Stimulated activated CD8-positive, alpha-beta memory T cell treated with anti-CD3 and anti-CD28 coated beads, Interleukin-2, amount 100 ng/mL, for 48 hours (primary cell): ENCODE data around the gene TIFAB.

Experiments used
- DNase-seq, 2 donors: peaks; one replicate each; pipeline ENCODE4 v3.0.0-alpha.2; 2020; ENCODE audit warnings: low read depth in 2 of 2

Gene TIFAB

GRCh38 chr5:135458356-135458755 is 6.2 kb upstream of the TIFAB start:
- no peak for DNase-seq

DNA sequence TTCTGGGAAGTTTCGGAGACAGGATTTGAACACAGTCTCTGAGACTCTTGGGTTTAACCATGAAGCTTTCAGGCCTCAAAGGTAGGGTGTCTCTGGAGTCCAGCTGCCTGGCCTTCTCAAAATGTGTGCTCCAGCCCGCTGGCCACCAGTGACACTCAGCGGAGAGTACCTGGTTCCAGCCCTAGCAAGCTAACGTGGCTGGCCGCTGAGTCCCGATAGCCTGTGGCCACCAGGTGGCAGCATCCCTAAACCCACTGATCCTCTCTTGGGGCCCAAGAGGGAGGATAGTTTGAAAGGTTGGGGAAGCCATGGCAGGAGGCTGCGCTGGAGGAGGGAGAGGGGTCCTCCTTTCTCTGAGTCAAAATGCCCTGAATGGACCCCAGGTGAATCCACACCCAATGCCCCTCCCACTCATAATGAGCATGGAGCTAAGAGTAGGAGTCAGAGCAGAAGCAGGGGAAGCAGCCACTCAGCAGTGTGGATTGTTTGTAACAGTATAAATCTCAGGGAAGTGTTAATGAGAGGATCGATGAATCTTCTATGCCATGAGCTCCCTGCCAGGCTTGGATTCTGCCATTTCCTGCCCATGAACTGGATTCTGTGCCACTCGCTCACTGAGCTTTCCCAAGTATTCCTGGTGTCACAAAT is 5.4 kb upstream of the TIFAB start:
- peak; percentile 36 to 58 for DNase-seq

GRCh38 chr5:135456238-135457099 is 4.3 kb upstream of the TIFAB start:
- no peak for DNase-seq

- DNase-seq: no peak
These were observed 3.7 kb upstream of the TIFAB start for GRCh38 chr5:135455876-135456237.

DNA sequence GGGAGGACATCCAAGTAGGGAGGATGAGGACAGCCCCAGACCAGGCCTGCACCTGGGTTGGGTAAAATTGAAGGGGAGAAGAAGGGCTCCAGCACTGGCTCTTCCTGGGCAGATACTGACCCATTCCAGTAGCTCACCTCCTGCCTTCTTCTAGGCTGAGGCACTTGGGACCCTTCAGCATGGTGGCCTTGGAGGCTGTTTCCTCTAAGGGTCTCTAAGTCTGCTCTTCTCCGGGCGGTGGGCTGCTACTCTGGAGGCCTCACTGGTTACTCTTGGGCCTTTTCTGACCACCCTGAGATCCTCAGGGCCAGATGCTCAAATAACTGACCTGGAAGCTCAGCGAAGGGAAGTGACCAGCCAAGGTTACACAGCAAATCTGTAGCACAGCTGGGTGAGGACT is 2.8 kb upstream of the TIFAB start:
- no peak for DNase-seq

DNA sequence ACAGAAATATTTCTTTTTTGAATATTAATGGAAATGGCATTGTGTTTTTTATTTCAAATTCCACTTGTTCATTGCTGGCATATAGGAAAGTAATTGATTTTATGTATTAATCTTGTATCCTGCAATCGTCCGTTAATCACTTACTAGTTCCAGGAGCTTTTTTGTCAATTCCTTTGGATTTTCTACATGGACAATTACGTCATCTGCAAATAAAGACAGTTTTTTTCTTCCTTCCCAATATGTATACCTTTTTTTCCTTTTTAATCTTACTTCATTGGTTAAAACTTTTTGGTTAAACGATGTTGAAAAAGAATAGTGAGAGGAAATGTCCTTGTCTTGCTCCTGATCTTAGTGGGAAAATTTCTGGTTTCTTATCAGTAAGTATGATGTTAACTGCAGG is 1.5 kb upstream of the TIFAB start:
- DNase-seq: no peak

DNA sequence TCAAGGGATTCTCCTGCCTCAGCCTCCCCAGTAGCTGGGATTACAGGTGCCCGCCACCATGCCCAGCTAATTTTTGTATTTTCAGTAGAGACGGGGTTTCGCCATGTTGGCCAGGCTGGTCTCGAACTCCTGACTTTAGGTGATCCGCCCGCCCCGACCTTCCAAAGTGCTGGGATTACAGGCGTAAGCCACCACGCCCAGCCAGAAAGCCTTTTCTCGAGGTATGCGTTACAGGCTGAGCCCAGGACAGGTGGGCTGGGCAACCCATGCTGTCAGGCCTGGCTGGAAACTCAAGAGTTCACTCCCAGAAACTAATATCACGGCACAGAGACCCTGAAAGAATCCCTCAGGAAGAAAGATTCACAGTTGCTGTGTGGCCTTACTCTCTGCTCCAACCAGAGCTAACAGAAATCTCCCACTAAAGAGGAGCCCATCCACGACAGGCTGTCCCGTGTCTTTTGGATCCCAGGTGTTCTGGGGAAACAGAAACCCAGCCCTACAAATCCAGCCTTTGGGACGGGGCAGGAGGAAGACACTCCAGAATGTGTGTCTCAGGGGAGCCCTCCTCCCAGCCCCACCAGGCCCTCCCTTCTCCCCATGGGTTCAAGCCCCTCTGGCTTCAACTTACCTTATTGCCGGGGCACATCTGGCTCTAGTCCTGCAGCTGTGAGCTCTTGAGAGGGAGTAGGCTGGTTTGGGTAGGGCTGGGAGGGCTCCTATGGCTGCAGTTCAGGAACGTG is 400 bp downstream of the TIFAB start:
- no peak for DNase-seq

DNA sequence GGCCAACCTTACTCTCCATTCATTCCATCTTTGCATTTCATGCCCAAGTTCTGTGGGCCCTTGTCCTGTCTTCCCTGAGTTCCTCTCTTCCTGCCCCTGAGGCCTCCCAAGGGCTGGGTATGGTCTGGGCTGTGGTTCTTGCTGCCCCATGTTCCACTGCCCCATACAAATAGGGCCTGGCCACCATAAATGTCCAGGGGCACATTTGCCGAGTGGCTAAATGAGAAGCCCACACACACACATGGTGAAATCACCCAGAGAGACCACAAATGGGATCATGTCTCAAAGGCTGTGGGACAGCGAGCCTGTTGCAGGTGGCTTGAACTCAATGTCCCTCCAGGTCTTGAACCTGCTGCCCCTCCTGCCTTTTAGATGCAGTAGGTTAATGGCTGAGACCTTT is 1.2 kb downstream of the TIFAB start:
- no peak for DNase-seq

GRCh38 chr5:135450336-135450735 is 1.8 kb downstream of the TIFAB start:
- DNase-seq: no peak

DNA sequence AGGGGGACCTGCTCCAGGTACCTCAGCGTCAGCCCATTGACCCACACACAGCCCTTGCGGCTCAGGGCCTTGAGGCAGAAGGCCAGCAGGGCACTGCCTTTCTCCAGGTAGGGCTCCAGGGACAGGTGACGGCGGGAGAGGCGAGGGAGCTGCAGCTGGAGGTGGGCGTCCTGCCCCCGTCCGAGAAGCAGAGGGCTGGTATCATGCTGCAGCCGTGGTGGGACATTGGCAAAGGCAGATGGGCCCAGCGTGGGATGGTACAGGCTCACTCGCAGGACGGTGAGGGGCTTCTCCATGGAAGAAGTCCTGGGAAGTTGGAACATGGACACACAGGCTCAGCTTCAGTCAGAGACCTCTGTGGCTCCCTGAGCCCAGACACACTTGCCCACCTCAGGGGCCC is 2.5 kb downstream of the TIFAB start:
- DNase-seq: no peak

DNA sequence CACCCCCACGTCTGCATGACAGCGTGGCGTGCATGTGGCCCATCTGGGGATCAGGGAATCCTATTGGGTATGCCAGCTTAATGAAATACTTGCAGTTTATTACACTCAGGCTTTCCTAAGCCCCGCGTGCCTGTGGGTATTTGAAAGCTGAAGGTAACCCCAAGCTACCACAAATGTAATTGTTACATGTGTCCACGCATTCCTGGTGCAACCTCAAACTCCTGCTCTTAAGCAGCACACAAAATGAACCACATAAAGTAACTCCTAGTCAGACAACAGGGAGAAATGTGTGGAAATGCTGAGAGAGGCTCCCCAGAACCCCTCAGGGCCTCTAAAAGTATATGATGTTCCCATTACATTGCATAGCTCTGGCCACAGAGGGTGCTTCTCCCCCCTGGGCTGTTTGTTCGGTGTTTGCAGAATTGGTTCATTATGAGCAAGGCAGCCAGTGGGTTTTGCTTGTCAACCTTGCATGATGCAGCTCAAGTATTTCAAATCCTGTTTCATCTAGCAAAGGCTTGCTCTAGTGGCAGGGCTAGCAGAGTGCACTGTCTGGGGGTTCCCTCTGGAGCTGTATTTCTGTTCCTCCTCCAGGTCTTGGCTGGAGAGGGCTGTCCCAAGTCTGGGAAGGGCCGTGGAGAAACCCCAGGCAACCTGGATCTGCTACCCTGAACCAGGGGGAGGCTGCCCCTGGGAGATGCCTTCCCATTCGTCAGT is 3.2 kb downstream of the TIFAB start:
- DNase-seq: no peak

DNA sequence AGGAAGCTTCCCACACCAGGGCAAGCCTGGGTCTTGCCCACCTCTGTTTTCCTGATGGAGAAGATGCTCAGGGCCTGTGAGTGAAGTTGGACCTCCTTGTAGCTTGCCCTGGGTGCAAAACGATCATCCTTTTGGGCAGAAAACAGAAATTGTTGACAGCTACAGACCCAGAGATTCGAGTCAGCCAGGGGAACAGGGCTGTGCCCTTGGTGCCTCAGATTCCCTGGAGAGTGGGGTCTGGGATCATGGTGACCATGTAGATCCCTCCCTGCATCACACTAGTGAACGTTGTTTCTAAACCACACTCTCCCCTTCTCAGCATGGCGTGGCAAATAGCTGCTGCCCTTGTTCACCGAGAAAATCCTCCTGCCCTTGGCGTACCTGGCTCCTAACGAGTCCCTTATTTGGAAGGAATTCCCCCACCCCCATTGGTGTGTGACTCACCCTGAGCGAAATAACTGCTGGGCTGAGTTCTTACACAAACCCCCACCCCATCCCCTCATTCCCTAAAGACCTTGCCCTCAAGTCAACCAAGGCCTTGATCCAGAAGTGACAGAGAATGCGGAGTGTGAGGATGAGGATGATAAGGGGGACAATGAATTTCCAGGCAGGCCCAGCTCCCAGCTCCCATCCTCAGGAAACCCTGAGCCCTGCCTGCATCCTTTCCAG is 3.9 kb downstream of the TIFAB start:
- no peak for DNase-seq

GRCh38 chr5:135447298-135447929 is 4.7 kb downstream of the TIFAB start, which contains the start of gene DCANP1:
Gene DCANP1 (minus strand): TSS chr5:135447348. CDS start chr5:135447108, 240 bp downstream.
- DNase-seq: no peak

GRCh38 chr5:135446615-135447014 is 5.5 kb downstream of the TIFAB start:
- no peak for DNase-seq

DNA sequence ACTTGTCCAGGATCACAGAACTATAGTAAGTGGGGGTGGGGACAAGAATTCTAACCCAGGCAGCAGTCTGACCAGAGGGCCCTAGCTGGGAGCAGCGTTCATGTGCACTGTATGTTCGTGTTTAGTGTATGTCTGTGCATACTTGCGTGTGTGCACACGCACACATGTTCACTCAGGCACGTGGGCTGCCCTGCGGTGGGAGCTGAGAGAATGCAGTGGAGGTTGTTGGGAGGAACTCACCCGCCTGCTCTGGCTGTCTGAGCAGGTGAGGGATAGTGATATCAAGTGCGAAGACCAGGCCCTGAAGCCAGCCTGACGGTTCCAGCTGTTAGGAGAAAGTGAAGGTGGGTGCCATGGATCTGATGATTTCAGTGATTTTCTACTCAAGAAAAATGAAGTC is 5.9 kb downstream of the TIFAB start:
- DNase-seq: no peak

DNA sequence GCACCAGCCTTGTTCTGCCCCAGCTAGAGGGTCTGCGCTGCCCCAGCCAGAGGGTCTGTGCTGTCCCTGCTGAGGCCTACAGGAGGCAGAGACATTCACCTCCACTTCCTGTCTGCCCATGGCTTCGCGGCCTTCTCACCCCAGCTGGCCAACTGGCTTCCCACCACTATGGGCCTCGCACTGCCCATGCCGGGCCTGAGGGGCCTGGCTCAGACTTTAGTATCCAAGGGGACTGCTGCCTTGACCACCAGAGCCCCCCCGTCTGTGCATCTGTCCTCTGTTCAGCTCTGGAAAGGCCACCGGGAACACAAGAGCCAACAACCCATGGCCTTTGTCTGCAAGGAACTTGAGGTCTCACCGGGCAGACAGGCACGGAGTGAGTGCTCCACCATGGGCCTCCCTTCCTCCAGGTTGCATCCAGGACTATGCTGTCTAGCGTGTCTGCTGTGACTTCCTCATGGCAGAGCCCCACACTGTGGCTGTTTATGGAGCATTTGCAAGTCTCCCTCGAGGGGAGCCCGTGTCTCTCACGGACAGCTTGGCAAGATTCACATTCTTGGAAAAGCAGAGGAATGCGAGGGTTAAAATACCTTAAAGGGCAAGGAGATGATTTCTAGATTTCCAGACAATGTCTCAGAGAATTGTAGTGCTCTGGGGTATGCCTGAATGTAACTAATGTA is 6.7 kb downstream of the TIFAB start:
- DNase-seq: no peak

DNA sequence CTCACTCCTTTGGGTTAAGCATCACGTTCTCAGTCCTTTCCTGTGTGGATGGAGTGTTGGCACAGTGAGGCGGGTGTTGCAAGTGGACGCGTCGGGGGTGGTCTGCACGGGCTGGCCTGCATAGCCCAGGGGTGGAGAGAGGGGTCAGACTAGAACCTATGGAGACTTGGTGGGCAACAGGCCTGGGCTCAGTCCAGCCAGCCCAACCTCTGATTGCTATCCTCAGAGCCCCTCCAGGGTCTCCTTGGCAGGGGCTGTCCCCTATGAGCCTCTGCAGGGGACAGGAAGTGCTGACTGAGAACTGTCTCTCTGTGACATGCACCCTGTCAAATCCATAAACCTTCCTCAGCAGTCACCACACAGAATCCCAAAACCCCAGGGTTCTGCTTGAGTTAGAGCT is 7.3 kb downstream of the TIFAB start:
- no peak for DNase-seq

DNA sequence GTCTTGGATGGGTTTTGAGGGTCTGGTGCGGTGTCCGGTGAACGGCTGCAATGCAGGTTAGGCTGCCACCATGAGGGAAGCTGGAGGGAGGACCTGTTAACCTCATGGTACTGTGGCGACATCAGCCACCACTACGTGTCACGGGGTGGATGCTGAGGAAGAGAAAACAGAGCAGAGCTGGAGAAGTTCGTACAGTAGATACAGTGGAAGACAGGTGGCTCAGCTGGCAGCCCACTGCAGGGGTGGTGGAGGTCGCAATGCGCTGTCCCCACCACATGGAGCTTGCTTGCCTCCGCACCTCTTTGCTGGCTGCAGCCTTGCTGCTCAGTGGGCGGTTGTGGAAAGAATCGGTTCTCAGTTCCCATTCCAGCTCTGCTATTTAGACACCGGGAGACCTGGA is 7.8 kb downstream of the TIFAB start:
- DNase-seq: no peak

DNA sequence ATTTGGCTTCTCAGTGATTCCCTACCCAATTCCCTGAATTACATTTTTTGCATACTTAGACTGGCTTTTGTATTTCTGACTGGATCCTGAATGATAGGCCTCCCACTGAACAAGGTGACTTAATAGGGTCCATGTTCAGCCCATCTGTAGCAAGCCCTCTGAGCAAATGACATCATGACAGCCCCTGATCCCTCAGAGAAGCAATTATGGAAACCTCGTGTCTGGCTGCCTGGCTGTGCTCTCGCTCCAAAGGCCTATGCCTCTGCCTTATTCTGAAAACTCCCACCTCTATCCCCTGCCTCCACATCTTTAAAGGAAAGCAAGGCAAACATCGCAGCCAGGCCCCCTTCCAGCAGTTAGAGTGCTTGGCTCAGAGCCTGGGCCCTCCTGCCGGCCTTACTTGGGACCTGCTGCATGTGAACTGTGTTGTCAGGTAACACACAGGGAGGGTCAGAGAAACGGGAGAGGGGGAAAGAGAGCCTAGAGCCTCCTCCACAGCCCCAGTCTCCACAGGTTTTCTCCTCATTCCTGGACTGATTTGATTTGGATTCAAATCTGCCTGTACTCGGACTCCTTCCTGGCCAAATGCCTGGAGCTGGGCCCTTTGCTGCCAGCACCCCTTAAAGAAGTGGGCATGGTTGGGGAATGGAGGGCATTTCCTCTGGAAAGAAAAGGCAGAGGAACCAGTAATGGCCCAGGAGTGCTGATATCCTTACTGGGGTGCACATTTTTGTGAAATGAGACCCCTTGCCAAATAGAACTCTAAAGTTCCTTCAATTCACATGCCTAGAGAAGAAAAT is 8.8 kb downstream of the TIFAB start:
- DNase-seq: no peak
